ENCODE measurements around the gene KCNQ2.

The KCNQ2 gene

GRCh38 chr20:63435552-63435951 is 36.9 kb downstream of the KCNQ2 start:
- DNase-seq (no peak), ATAC-seq (no peak)
- Mint-ChIP-seq H3K36me3 (ENCODE audit: low read depth) (no peaks in the 10 kb centered on the region), H3K9me3 (no peaks in the 10 kb centered on the region), H3K27me3 (peaks cover 20% of the 10 kb centered on the region), H3K4me1 (peaks cover 11% of the 10 kb centered on the region), H3K27ac (no peak overlapping the region), H3K4me3 (no peak overlapping the region)

GRCh38 chr20:63434599-63435378 is 37.7 kb downstream of the KCNQ2 start:
- peaks cover 11% of the 10 kb centered on the region for H3K4me1 Mint-ChIP-seq
- DNase-seq (peak; percentile 83), ATAC-seq (peak; percentile 62)
- H3K4me3 Mint-ChIP-seq = no peak overlapping the region
- peaks cover 20% of the 10 kb centered on the region for H3K27me3 Mint-ChIP-seq
- H3K27ac Mint-ChIP-seq = no peak overlapping the region
- H3K9me3 Mint-ChIP-seq = no peaks in the 10 kb centered on the region
- no peaks in the 10 kb centered on the region for H3K36me3 Mint-ChIP-seq (ENCODE audit: low read depth)

GRCh38 chr20:63433756-63434531 is 38.5 kb downstream of the KCNQ2 start:
- Mint-ChIP-seq H3K27me3 (peaks cover 20% of the 10 kb centered on the region), H3K4me1 (peaks cover 11% of the 10 kb centered on the region), H3K9me3 (no peaks in the 10 kb centered on the region), H3K36me3 (ENCODE audit: low read depth) (no peaks in the 10 kb centered on the region), H3K27ac (no peak overlapping the region), H3K4me3 (no peak overlapping the region)
- ATAC-seq (no peak), DNase-seq (no peak)

GRCh38 chr20:63433351-63433750 is 39.1 kb downstream of the KCNQ2 start:
- no peak for DNase-seq
- ATAC-seq = no peak

GRCh38 chr20:63432577-63433325 is 39.7 kb downstream of the KCNQ2 start:
- no peak for ATAC-seq
- no peak for DNase-seq
- Mint-ChIP-seq H3K36me3 (ENCODE audit: low read depth) (no peaks in the 10 kb centered on the region), H3K27ac (no peak overlapping the region), H3K27me3 (peaks cover 18% of the 10 kb centered on the region), H3K9me3 (no peaks in the 10 kb centered on the region), H3K4me1 (peaks cover 11% of the 10 kb centered on the region), H3K4me3 (no peak overlapping the region)

More at GRCh38 chr20:63433351-63433750, 39.1 kb downstream of the KCNQ2 start:
- Mint-ChIP-seq H3K4me1 (peaks cover 11% of the 10 kb centered on the region), H3K4me3 (no peak overlapping the region), H3K27ac (no peak overlapping the region), H3K9me3 (no peaks in the 10 kb centered on the region), H3K27me3 (peaks cover 18% of the 10 kb centered on the region), H3K36me3 (ENCODE audit: low read depth) (no peaks in the 10 kb centered on the region)

GRCh38 chr20:63431944-63432343 is 40.5 kb downstream of the KCNQ2 start:
- ATAC-seq (no peak), DNase-seq (no peak)
- H3K27ac Mint-ChIP-seq = no peak overlapping the region
- no peak overlapping the region for H3K4me3 Mint-ChIP-seq
- H3K9me3 Mint-ChIP-seq = no peaks in the 10 kb centered on the region
- no peaks in the 10 kb centered on the region for H3K36me3 Mint-ChIP-seq (ENCODE audit: low read depth)
- H3K27me3 Mint-ChIP-seq = peaks cover 14% of the 10 kb centered on the region
- peaks cover 11% of the 10 kb centered on the region for H3K4me1 Mint-ChIP-seq

GRCh38 chr20:63430891-63431290 is 41.6 kb downstream of the KCNQ2 start:
- H3K9me3 Mint-ChIP-seq = no peaks in the 10 kb centered on the region
- no peak overlapping the region for H3K4me3 Mint-ChIP-seq
- H3K36me3 Mint-ChIP-seq (ENCODE audit: low read depth) = no peaks in the 10 kb centered on the region
- DNase-seq (no peak), ATAC-seq (no peak)
- H3K27ac Mint-ChIP-seq = no peak overlapping the region
- peaks cover 11% of the 10 kb centered on the region for H3K27me3 Mint-ChIP-seq
- peaks cover 11% of the 10 kb centered on the region for H3K4me1 Mint-ChIP-seq

- no peak for DNase-seq
- H3K4me3 Mint-ChIP-seq = no peak overlapping the region
- H3K9me3 Mint-ChIP-seq = no peaks in the 10 kb centered on the region
- H3K27me3 Mint-ChIP-seq = peaks cover 7% of the 10 kb centered on the region
- no peak for ATAC-seq
- H3K27ac Mint-ChIP-seq = no peak overlapping the region
- peaks cover 9% of the 10 kb centered on the region for H3K4me1 Mint-ChIP-seq
- H3K36me3 Mint-ChIP-seq (ENCODE audit: low read depth) = no peaks in the 10 kb centered on the region
Observed at GRCh38 chr20:63429992-63430391, 42.5 kb downstream of the KCNQ2 start.

GRCh38 chr20:63428906-63429575 is 43.4 kb downstream of the KCNQ2 start:
- H3K36me3 Mint-ChIP-seq (ENCODE audit: low read depth) = no peaks in the 10 kb centered on the region
- no peak overlapping the region for H3K27ac Mint-ChIP-seq
- ATAC-seq (no peak), DNase-seq (no peak)
- no peaks in the 10 kb centered on the region for H3K9me3 Mint-ChIP-seq
- H3K27me3 Mint-ChIP-seq = peaks cover 2% of the 10 kb centered on the region
- H3K4me3 Mint-ChIP-seq = no peak overlapping the region
- peaks cover 3% of the 10 kb centered on the region for H3K4me1 Mint-ChIP-seq

GRCh38 chr20:63427724-63428330 is 44.6 kb downstream of the KCNQ2 start:
- Mint-ChIP-seq H3K27ac (no peak overlapping the region), H3K9me3 (no peaks in the 10 kb centered on the region), H3K4me1 (no peaks in the 10 kb centered on the region), H3K36me3 (ENCODE audit: low read depth) (no peaks in the 10 kb centered on the region), H3K27me3 (no peaks in the 10 kb centered on the region), H3K4me3 (no peak overlapping the region)
- ATAC-seq (no peak), DNase-seq (no peak)

GRCh38 chr20:63427206-63427605 is 45.2 kb downstream of the KCNQ2 start:
- no peaks in the 10 kb centered on the region for H3K4me1 Mint-ChIP-seq
- no peaks in the 10 kb centered on the region for H3K9me3 Mint-ChIP-seq
- ATAC-seq (no peak), DNase-seq (no peak)
- H3K27me3 Mint-ChIP-seq = no peaks in the 10 kb centered on the region
- no peaks in the 10 kb centered on the region for H3K36me3 Mint-ChIP-seq (ENCODE audit: low read depth)
- H3K27ac Mint-ChIP-seq = no peak overlapping the region
- H3K4me3 Mint-ChIP-seq = no peak overlapping the region

GRCh38 chr20:63425846-63426485 is 46.5 kb downstream of the KCNQ2 start:
- Mint-ChIP-seq H3K36me3 (ENCODE audit: low read depth) (no peaks in the 10 kb centered on the region), H3K4me1 (no peaks in the 10 kb centered on the region), H3K4me3 (no peak overlapping the region), H3K9me3 (no peaks in the 10 kb centered on the region), H3K27me3 (no peaks in the 10 kb centered on the region), H3K27ac (no peak overlapping the region)
- no peak for DNase-seq
- no peak for ATAC-seq

- Mint-ChIP-seq H3K9me3 (no peaks in the 10 kb centered on the region), H3K4me1 (no peaks in the 10 kb centered on the region), H3K27me3 (no peaks in the 10 kb centered on the region), H3K36me3 (ENCODE audit: low read depth) (no peaks in the 10 kb centered on the region), H3K27ac (no peak overlapping the region), H3K4me3 (no peak overlapping the region)
- DNase-seq = no peak
- no peak for ATAC-seq
Observed at GRCh38 chr20:63424613-63425012, 47.8 kb downstream of the KCNQ2 start.
